Neural crest cell (in vitro differentiated cells): ENCODE results near the gene PLPPR2. TPM values are rescaled to one million over a fixed set of nuclear protein-coding genes. Genes with fewer than 3 reads are reported as not detected.

Source experiments
- DNase-seq: peaks from one replicate; pipeline ENCODE4 v3.0.0; 2021; ENCODE audit warnings: low read depth, mixed read lengths, low spot score
- H3K27ac Mint-ChIP-seq: one replicate; pipeline ENCODE4 v1.8.0; 2021; ENCODE audit warnings: mild to moderate bottlenecking, mixed read lengths; ENCODE audit not compliant: unreplicated experiment
- H3K27me3 Mint-ChIP-seq: 2 replicates; pipeline ENCODE4 v1.8.0; 2021; ENCODE audit warnings: low read depth, mild to moderate bottlenecking, mixed read lengths
- H3K36me3 Mint-ChIP-seq: 2 replicates; pipeline ENCODE4 v1.8.0; 2021; ENCODE audit warnings: low read depth, mild to moderate bottlenecking, mixed read lengths
- H3K4me1 Mint-ChIP-seq: 2 replicates; pipeline ENCODE4 v1.8.0; 2021; ENCODE audit warnings: mixed read lengths
- H3K4me3 Mint-ChIP-seq: one replicate; pipeline ENCODE4 v1.8.0; 2021; ENCODE audit warnings: mild to moderate bottlenecking, mixed read lengths
- H3K9me3 Mint-ChIP-seq: 2 replicates; pipeline ENCODE4 v1.8.0; 2021; ENCODE audit warnings: mixed read lengths
- CTCF ChIP-seq: fragments of 200-600 bp; sonication (generic); conservative IDR thresholded peaks from 2 replicates; pipeline ENCODE4 v1.5.0; 2021; ENCODE audit warnings: antibody characterized with exemption, mild to moderate bottlenecking
- total RNA-seq: library from RNA; stranded (reverse); gene quantifications from 2 replicates; pipeline ENCODE4 v1.2.1, GENCODE V29; 2021

The PLPPR2 gene
- total RNA-seq, 1 donor from 2014 or later = 10.3 TPM

- Mint-ChIP-seq H3K4me3 (no peak overlapping the region), H3K27me3 (peaks cover 9% of the 10 kb centered on the region), H3K36me3 (no peaks in the 10 kb centered on the region), H3K27ac (no peak overlapping the region), H3K9me3 (peaks cover 2% of the 10 kb centered on the region), H3K4me1 (no peaks in the 10 kb centered on the region)
- no peak for TF ChIP-seq CTCF
- DNase-seq = no peak
Observed at GRCh38 chr19:11390933-11391680, 35.9 kb downstream of the PLPPR2 start.

GRCh38 chr19:11397089-11397610, 41.9 kb downstream of the PLPPR2 start:
- H3K27me3 Mint-ChIP-seq = peaks cover 9% of the 10 kb centered on the region
- no peak for DNase-seq
- peaks cover 4% of the 10 kb centered on the region for H3K4me1 Mint-ChIP-seq
- no peak overlapping the region for H3K27ac Mint-ChIP-seq
- peaks cover 3% of the 10 kb centered on the region for H3K9me3 Mint-ChIP-seq
- H3K4me3 Mint-ChIP-seq = no peak overlapping the region
- no peaks in the 10 kb centered on the region for H3K36me3 Mint-ChIP-seq
- TF ChIP-seq CTCF = no peak

GRCh38 chr19:11399667-11400066, 44.4 kb downstream of the PLPPR2 start:
- no peak for TF ChIP-seq CTCF
- H3K4me3 Mint-ChIP-seq = no peak overlapping the region
- DNase-seq = no peak
- no peak overlapping the region for H3K27ac Mint-ChIP-seq
- peaks cover 3% of the 10 kb centered on the region for H3K9me3 Mint-ChIP-seq
- H3K4me1 Mint-ChIP-seq = peaks cover 6% of the 10 kb centered on the region
- H3K27me3 Mint-ChIP-seq = peaks cover 3% of the 10 kb centered on the region
- no peaks in the 10 kb centered on the region for H3K36me3 Mint-ChIP-seq

- Mint-ChIP-seq H3K36me3 (no peaks in the 10 kb centered on the region), H3K4me3 (no peak overlapping the region)
- no peak for TF ChIP-seq CTCF
Observed at GRCh38 chr19:11400798-11401197, 45.6 kb downstream of the PLPPR2 start.

GRCh38 chr19:11401808-11402543, 46.7 kb downstream of the PLPPR2 start:
- H3K4me3 Mint-ChIP-seq = no peak overlapping the region
- H3K36me3 Mint-ChIP-seq = no peaks in the 10 kb centered on the region
- H3K27me3 Mint-ChIP-seq = no peaks in the 10 kb centered on the region
- H3K4me1 Mint-ChIP-seq = peaks cover 11% of the 10 kb centered on the region
- no peak overlapping the region for H3K27ac Mint-ChIP-seq
- H3K9me3 Mint-ChIP-seq = peaks cover 3% of the 10 kb centered on the region
- TF ChIP-seq CTCF = no peak
- DNase-seq = no peak

More at GRCh38 chr19:11400798-11401197, 45.6 kb downstream of the PLPPR2 start:
- Mint-ChIP-seq H3K4me1 (peaks cover 11% of the 10 kb centered on the region), H3K9me3 (peaks cover 3% of the 10 kb centered on the region), H3K27ac (no peak overlapping the region), H3K27me3 (no peaks in the 10 kb centered on the region)
- no peak for DNase-seq
